Panc1 (cell line): ENCODE data around the gene HCRTR1. TPM values are rescaled to one million over a fixed set of nuclear protein-coding genes. Genes with fewer than 3 reads are reported as not detected.

Experiments used
- ATAC-seq: fragments of 200-7000 bp; cut with Tn5 transposase; 2 replicates; pipeline ENCODE4 v1.9.1; 2020; ENCODE audit warnings: mild to moderate bottlenecking, moderate library complexity
- BruUV-seq: library from RNA; stranded (reverse); fragments of 400-500 nt; replicated peaks from 2 replicates; lab custom pipeline; 2021; lab: Mats Ljungman, UMichigan
- CTCF ChIA-PET: fragments of 300-600 bp; sonication (Branson Sonifier 250); formaldehyde crosslinking; loops from one replicate; lab custom pipeline; 2022; ENCODE audit warnings: antibody characterized with exemption; lab: Charles Lee
- POLR2A ChIA-PET: fragments of 300-600 bp; sonication (Branson Sonifier 250); formaldehyde crosslinking; loops from one replicate; lab custom pipeline; 2022; ENCODE audit warnings: antibody characterized with exemption; lab: Charles Lee
- DNase-seq: peaks from one replicate; pipeline ENCODE4 v3.0.0-alpha.2; 2010; ENCODE audit warnings: low read depth, low spot score
- H3K27ac ChIP-seq: 2 replicates; pipeline ENCODE4 v1.5.1; 2011; ENCODE audit warnings: mild to moderate bottlenecking, low read length, inconsistent platforms
- H3K27me3 ChIP-seq: fragments of 200-500 bp; sonication (Bioruptor generic); 2 replicates; pipeline ENCODE4 v1.6.0; 2014; ENCODE audit warnings: low read length, inconsistent platforms; ENCODE audit not compliant: control insufficient read depth, insufficient read depth
- H3K36me3 ChIP-seq: fragments of 200-500 bp; sonication (Bioruptor generic); 2 replicates; pipeline ENCODE4 v1.5.1; 2014; ENCODE audit warnings: inconsistent platforms, mild to moderate bottlenecking, low read length, moderate library complexity; ENCODE audit not compliant: control insufficient read depth, insufficient read depth
- H3K4me1 ChIP-seq: 2 replicates; pipeline ENCODE4 v1.5.1; 2011; ENCODE audit warnings: inconsistent platforms, mild to moderate bottlenecking, low read length, moderate library complexity; ENCODE audit not compliant: control insufficient read depth, insufficient read depth
- H3K4me3 ChIP-seq, 2 experiments: 2 replicates each; pipeline ENCODE4 v1.5.1; 2011 to 2012; ENCODE audit warnings: low read depth in 2 of 2, low read length in 2 of 2, mild to moderate bottlenecking in 2 of 2, inconsistent platforms in 1 of 2, moderate library complexity in 1 of 2
- H3K9me3 ChIP-seq: fragments of 200-500 bp; sonication (Bioruptor generic); 2 replicates; pipeline ENCODE4 v1.5.1; 2014; ENCODE audit warnings: low read depth, mild to moderate bottlenecking, inconsistent platforms, low read length, moderate library complexity; ENCODE audit not compliant: control insufficient read depth, insufficient read depth
- CTCF ChIP-seq: fragments of 450-650 bp; IDR thresholded peaks from 2 replicates; pipeline ENCODE4 v1.5.1; 2017; ENCODE audit warnings: mild to moderate bottlenecking
- POLR2AphosphoS5 ChIP-seq: IDR thresholded peaks from 2 replicates; pipeline ENCODE4 v1.6.1; 2012; ENCODE audit warnings: mild to moderate bottlenecking, low read depth, low read length, moderate library complexity
- REST ChIP-seq, 2 experiments: IDR thresholded peaks; 2 replicates each; pipeline ENCODE4 v1.6.1; 2011 to 2012; ENCODE audit warnings: low read depth in 2 of 2, control low read depth in 1 of 2, low read length in 1 of 2, mild to moderate bottlenecking in 1 of 2, moderate library complexity in 1 of 2; ENCODE audit not compliant: insufficient read depth in 1 of 2
- SIN3A ChIP-seq: IDR thresholded peaks from 2 replicates; pipeline ENCODE4 v1.6.1; 2012; ENCODE audit warnings: low read depth, mild to moderate bottlenecking, low read length, moderate library complexity, borderline replicate concordance; ENCODE audit not compliant: insufficient read depth
- TCF7L2 ChIP-seq: IDR thresholded peaks from 2 replicates; pipeline ENCODE4 v1.6.1; 2011; ENCODE audit warnings: mild to moderate bottlenecking, low read depth, low read length, inconsistent platforms
- in situ Hi-C: cut with HindIII; loops from 2 replicates; pipeline ENCODE4 v1.10.0; 2016; ENCODE audit warnings: low sequenced_read_pairs, low pct_unique_long_range_greater_than_20kb
- intact Hi-C: fragments of 100-400 bp; cut with micrococcal nuclease; formaldehyde crosslinking; loops from one replicate; pipeline ENCODE4 v1.10.0; 2022; ENCODE audit not compliant: unreplicated experiment
- total RNA-seq: library from RNA; stranded (reverse); gene quantifications from one replicate; pipeline ENCODE4 v1.2.1, GENCODE V29; 2021; ENCODE audit not compliant: unreplicated experiment

HCRTR1 gene
- total RNA-seq, 1 experiment from 2014 or later: 0.18 TPM

- POLR2A ChIA-PET: no interaction called here
- no peak for ATAC-seq
- no peaks in the 10 kb centered on the region; the same call in 1 of the 2 replicates for H3K27me3 ChIP-seq
- no peak overlapping the region for H3K4me3 ChIP-seq
- in situ Hi-C loops: no loop called here
- no peaks in the 10 kb centered on the region for H3K9me3 ChIP-seq
- no peak for DNase-seq
- no TSS peak for BruUV-seq
- intact Hi-C loops: no loop called here
- no peak overlapping the region for H3K27ac ChIP-seq
- no peak for TF ChIP-seq CTCF
- no peak for TF ChIP-seq REST (IDR thresholded peaks at IDR 0.05; ENCODE audit: insufficient read depth in 1 of 2, low read depth in 2 of 2, low read length in 1 of 2)
- no peaks in the 10 kb centered on the region for H3K4me1 ChIP-seq
- CTCF ChIA-PET: no interaction called here
- no peaks in the 10 kb centered on the region for H3K36me3 ChIP-seq
Observed at GRCh38 chr1:31607360-31607759, 10.1 kb upstream of the HCRTR1 start.

GRCh38 chr1:31609514-31610118 lies 7.9 kb upstream of the HCRTR1 start:
- no peaks in the 10 kb centered on the region for H3K9me3 ChIP-seq
- ChIA-PET POLR2A (interaction anchor here (1.1 kb wide), 1 partner anchor 38 kb away, joined by 3 read pairs; no protein-coding TSS in a partner anchor), CTCF (interaction anchor here (1.2 kb wide), 1 partner anchor 414 kb away, joined by 3 read pairs; no protein-coding TSS in a partner anchor)
- TF ChIP-seq TCF7L2 (no peak), REST (IDR thresholded peaks at IDR 0.05; ENCODE audit: insufficient read depth in 1 of 2, low read depth in 2 of 2, low read length in 1 of 2) (no peak), POLR2AphosphoS5 (no peak), CTCF (no peak), SIN3A (no peak)
- H3K36me3 ChIP-seq: no peaks in the 10 kb centered on the region
- no TSS peak for BruUV-seq
- H3K4me1 ChIP-seq: peaks cover 3% of the 10 kb centered on the region; the same call in 1 of the 2 replicates
- intact Hi-C loops (no loop called here), in situ Hi-C loops (no loop called here)
- H3K27me3 ChIP-seq: no peaks in the 10 kb centered on the region
- H3K4me3 ChIP-seq: no peak overlapping the region
- no peak for ATAC-seq
- DNase-seq: no peak
- H3K27ac ChIP-seq: no peak overlapping the region
